GM19025 (cell line): ENCODE results near the gene SCLY.
"Not testable (repeated sequence)": the region's sequence is repeated elsewhere in the genome, so short reads cannot be mapped to it uniquely, and the experiment has no call there.

Experiments used
- ATAC-seq: cut with Tn5 transposase; IDR thresholded peaks from one replicate; pipeline ENCODE4 v1.9.1; 2021; ENCODE audit warnings: mild to moderate bottlenecking, low read depth, moderate library complexity; ENCODE audit not compliant: unreplicated experiment

Gene SCLY

GRCh38 chr2:238060542-238061314 lies at the start of gene SCLY:
Gene SCLY (plus strand): TSS chr2:238061001. CDS start chr2:238061055, 54 bp downstream.
- peak; percentile 96 for ATAC-seq

GRCh38 chr2:238013806-238014205 lies 47.0 kb upstream of the SCLY start:
- ATAC-seq = no peak

- no peak for ATAC-seq
Measured at GRCh38 chr2:238015705-238016104, 45.1 kb upstream of the SCLY start.

- ATAC-seq = no peak
Measured at GRCh38 chr2:238016526-238016925, 44.3 kb upstream of the SCLY start.

- no peak for ATAC-seq
Measured at GRCh38 chr2:238019962-238020361, 40.8 kb upstream of the SCLY start.

GRCh38 chr2:238020816-238021215 lies 40.0 kb upstream of the SCLY start:
- no peak for ATAC-seq

- no peak for ATAC-seq
Measured at GRCh38 chr2:238021327-238021726, 39.5 kb upstream of the SCLY start.

GRCh38 chr2:238022594-238023157 lies 38.1 kb upstream of the SCLY start:
- ATAC-seq = no peak

- ATAC-seq = no peak
Measured at GRCh38 chr2:238023608-238024007, 37.2 kb upstream of the SCLY start.

- ATAC-seq = no peak
Measured at GRCh38 chr2:238024986-238025385, 35.8 kb upstream of the SCLY start.

GRCh38 chr2:238025741-238026360 lies 35.0 kb upstream of the SCLY start:
- ATAC-seq = no peak

GRCh38 chr2:238027058-238027457 lies 33.7 kb upstream of the SCLY start:
- ATAC-seq = no peak

- ATAC-seq = no peak
Measured at GRCh38 chr2:238027591-238028415, 33.0 kb upstream of the SCLY start.

- no peak for ATAC-seq
Measured at GRCh38 chr2:238029853-238030252, 30.9 kb upstream of the SCLY start.

GRCh38 chr2:238030422-238031155 lies 30.2 kb upstream of the SCLY start:
- ATAC-seq = no peak

GRCh38 chr2:238031751-238032150 lies 29.1 kb upstream of the SCLY start:
- no peak for ATAC-seq

GRCh38 chr2:238032755-238033337 lies 28.0 kb upstream of the SCLY start:
- ATAC-seq = no peak

- ATAC-seq = not testable (repeated sequence)
Measured at GRCh38 chr2:238033991-238034390, 26.8 kb upstream of the SCLY start.

- no peak for ATAC-seq
Measured at GRCh38 chr2:238038203-238038602, 22.6 kb upstream of the SCLY start.

- ATAC-seq = no peak
Measured at GRCh38 chr2:238039151-238039550, 21.6 kb upstream of the SCLY start.
